Measurements from ENCODE around the gene KIF26B.

DNA sequence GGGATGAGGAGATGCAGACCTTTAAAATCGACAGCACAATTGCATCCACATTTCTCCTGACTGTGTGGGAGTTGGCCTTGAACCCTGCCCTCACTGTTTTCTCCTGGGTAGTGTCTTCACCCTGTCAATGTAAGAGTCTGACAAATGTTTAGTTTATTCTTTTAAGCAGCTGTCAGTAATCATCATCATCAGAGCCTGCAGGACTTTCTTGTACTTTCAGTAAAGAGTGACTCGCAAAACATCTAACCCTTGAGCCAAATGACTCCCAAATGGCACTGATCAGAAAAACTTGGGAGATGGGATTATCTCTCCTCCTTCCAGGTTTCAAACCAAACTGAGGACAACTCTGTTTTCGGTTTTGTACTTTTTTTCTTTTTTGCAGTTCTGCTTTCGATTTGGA lies 460.2 kb downstream of the KIF26B start:
- TF ChIP-seq CTCF (IDR thresholded peaks at IDR 0.05), result no peak
- TF ChIP-seq EP300 (IDR thresholded peaks at IDR 0.05), result no peak
- no peak for TF ChIP-seq POLR2A (IDR thresholded peaks at IDR 0.05)
- no peak for TF ChIP-seq POLR2AphosphoS5 (IDR thresholded peaks at IDR 0.05)

Measured in suprapubic skin (tissue), 4 donors.